Measurements from ENCODE around the gene TMPRSS2.
"Not testable (repeated sequence)": the region's sequence is repeated elsewhere in the genome, so short reads cannot be mapped to it uniquely, and the experiment has no call there.

TMPRSS2 gene

GRCh38 chr21:41418956-41419680, 88.8 kb downstream of the TMPRSS2 start:
- Histone ChIP-seq H3K27ac (ENCODE audit: low read length) (no peak overlapping the region), H3K9ac (ENCODE audit: low read depth, low read length) (no peak overlapping the region), H3K9me3 (ENCODE audit: insufficient read depth, low read depth, low read length) (no peaks in the 10 kb centered on the region; the same call in 1 of the 2 replicates), H3K4me1 (ENCODE audit: insufficient read depth, low read length) (peaks cover 9% of the 10 kb centered on the region; the same call in 1 of the 2 replicates), H3K36me3 (ENCODE audit: insufficient read depth, low read depth, low read length) (no peaks in the 10 kb centered on the region), H3K27me3 (ENCODE audit: insufficient read depth, low read length) (peaks cover 19% of the 10 kb centered on the region), H3K4me3 (ENCODE audit: low read length) (no peak overlapping the region)

GRCh38 chr21:41418393-41418792, 89.6 kb downstream of the TMPRSS2 start:
- H3K27me3 ChIP-seq (ENCODE audit: insufficient read depth, low read length): peaks cover 14% of the 10 kb centered on the region; the same call in 1 of the 2 replicates
- H3K4me1 ChIP-seq (ENCODE audit: insufficient read depth, low read length): peaks cover 9% of the 10 kb centered on the region; the same call in 1 of the 2 replicates
- no peak overlapping the region for H3K27ac ChIP-seq (ENCODE audit: low read length)
- no peaks in the 10 kb centered on the region; the same call in 1 of the 2 replicates for H3K9me3 ChIP-seq (ENCODE audit: insufficient read depth, low read depth, low read length)
- H3K9ac ChIP-seq (ENCODE audit: low read depth, low read length): no peak overlapping the region
- no peak overlapping the region for H3K4me3 ChIP-seq (ENCODE audit: low read length)
- no peaks in the 10 kb centered on the region for H3K36me3 ChIP-seq (ENCODE audit: insufficient read depth, low read depth, low read length)

- not testable (repeated sequence) for H3K4me1 ChIP-seq (ENCODE audit: insufficient read depth, low read length); H3K9me3 ChIP-seq (ENCODE audit: insufficient read depth, low read depth, low read length); H3K4me3 ChIP-seq (ENCODE audit: low read length); H3K27ac ChIP-seq (ENCODE audit: low read length); H3K36me3 ChIP-seq (ENCODE audit: insufficient read depth, low read depth, low read length); H3K9ac ChIP-seq (ENCODE audit: low read depth, low read length)
- peaks cover 12% of the 10 kb centered on the region; the same call in 1 of the 2 replicates for H3K27me3 ChIP-seq (ENCODE audit: insufficient read depth, low read length)
Observed at GRCh38 chr21:41417505-41417904, 90.5 kb downstream of the TMPRSS2 start.
